A673 (cell line): ENCODE measurements around the gene TRIM8. TPM values are rescaled to one million over a fixed set of nuclear protein-coding genes. Genes with fewer than 3 reads are reported as not detected.

Experiments used
- BruUV-seq: library from RNA; stranded (reverse); fragments of 400-500 nt; replicated peaks from 2 replicates; lab custom pipeline; 2021; lab: Mats Ljungman, UMichigan
- CTCF ChIA-PET: fragments of 300-600 bp; sonication (Branson Sonifier 250); formaldehyde crosslinking; loops from one replicate; lab custom pipeline; 2022; ENCODE audit warnings: antibody characterized with exemption; lab: Charles Lee
- POLR2A ChIA-PET: fragments of 300-600 bp; sonication (Branson Sonifier 250); formaldehyde crosslinking; loops from one replicate; lab custom pipeline; 2022; ENCODE audit warnings: antibody characterized with exemption; ENCODE audit not compliant: low non-redundant PET; lab: Charles Lee
- DNase-seq: peaks from one replicate; pipeline ENCODE4 v3.0.0-alpha.2; 2015; ENCODE audit warnings: low spot score
- H3K27ac ChIP-seq: fragments of 200-600 bp; sonication (generic); 2 replicates; pipeline ENCODE4 v1.5.1; 2016; ENCODE audit warnings: mixed run types, low read depth, mild to moderate bottlenecking, mixed read lengths, antibody characterized with exemption, low read length; ENCODE audit not compliant: poor library complexity, severe bottlenecking
- H3K27me3 ChIP-seq: fragments of 200-600 bp; sonication (generic); replicated peaks from 2 replicates; pipeline ENCODE4 v1.6.1; 2017; ENCODE audit warnings: mixed run types, low read depth, mild to moderate bottlenecking, mixed read lengths, antibody characterized with exemption, low read length; ENCODE audit not compliant: insufficient read depth, poor library complexity
- H3K36me3 ChIP-seq: fragments of 200-600 bp; sonication (generic); 2 replicates; pipeline ENCODE4 v1.6.1; 2016; ENCODE audit warnings: mixed run types, mild to moderate bottlenecking, mixed read lengths, antibody characterized with exemption, low read length; ENCODE audit not compliant: insufficient read depth, poor library complexity, severe bottlenecking
- H3K4me1 ChIP-seq: fragments of 200-600 bp; sonication (generic); 2 replicates; pipeline ENCODE4 v1.6.1; 2017; ENCODE audit warnings: mixed run types, mild to moderate bottlenecking, mixed read lengths, antibody characterized with exemption, low read length; ENCODE audit not compliant: insufficient read depth, poor library complexity, severe bottlenecking
- H3K4me3 ChIP-seq: fragments of 200-600 bp; sonication (generic); 2 replicates; pipeline ENCODE4 v1.5.1; 2016; ENCODE audit warnings: low read depth, mixed run types, mild to moderate bottlenecking, mixed read lengths, low read length; ENCODE audit not compliant: poor library complexity, severe bottlenecking
- H3K9me3 ChIP-seq: fragments of 200-600 bp; sonication (generic); 2 replicates; pipeline ENCODE4 v1.6.1; 2016; ENCODE audit warnings: mixed run types, low read depth, mild to moderate bottlenecking, mixed read lengths, antibody characterized with exemption, low read length; ENCODE audit not compliant: poor library complexity, severe bottlenecking
- EZH2 ChIP-seq: fragments of 200-600 bp; sonication (generic); IDR thresholded peaks from 2 replicates; pipeline ENCODE4 v1.6.1; 2017; ENCODE audit warnings: borderline replicate concordance, low read depth, mild to moderate bottlenecking, mixed read lengths, antibody characterized with exemption, low read length; ENCODE audit not compliant: poor library complexity, severe bottlenecking
- intact Hi-C: fragments of 100-400 bp; cut with micrococcal nuclease; formaldehyde crosslinking; loops from one replicate; pipeline ENCODE4 v1.10.0; 2022; ENCODE audit not compliant: unreplicated experiment
- total RNA-seq: library from RNA; stranded (reverse); gene quantifications from 2 replicates; pipeline ENCODE4 v1.2.3, GENCODE V29; 2021
- TF ChIP-seq, protein P1 (sequence below): fragments of 300-800, 200-600 bp; sonication (generic); conservative IDR thresholded peaks from 2 replicates; pipeline ENCODE4 v1.5.1; 2017; ENCODE audit warnings: low read depth, mild to moderate bottlenecking, antibody characterized with exemption, low read length, moderate library complexity, mixed read lengths

The TRIM8 gene
- total RNA-seq, 1 experiment from 2014 or later: 29.4 TPM

DNA sequence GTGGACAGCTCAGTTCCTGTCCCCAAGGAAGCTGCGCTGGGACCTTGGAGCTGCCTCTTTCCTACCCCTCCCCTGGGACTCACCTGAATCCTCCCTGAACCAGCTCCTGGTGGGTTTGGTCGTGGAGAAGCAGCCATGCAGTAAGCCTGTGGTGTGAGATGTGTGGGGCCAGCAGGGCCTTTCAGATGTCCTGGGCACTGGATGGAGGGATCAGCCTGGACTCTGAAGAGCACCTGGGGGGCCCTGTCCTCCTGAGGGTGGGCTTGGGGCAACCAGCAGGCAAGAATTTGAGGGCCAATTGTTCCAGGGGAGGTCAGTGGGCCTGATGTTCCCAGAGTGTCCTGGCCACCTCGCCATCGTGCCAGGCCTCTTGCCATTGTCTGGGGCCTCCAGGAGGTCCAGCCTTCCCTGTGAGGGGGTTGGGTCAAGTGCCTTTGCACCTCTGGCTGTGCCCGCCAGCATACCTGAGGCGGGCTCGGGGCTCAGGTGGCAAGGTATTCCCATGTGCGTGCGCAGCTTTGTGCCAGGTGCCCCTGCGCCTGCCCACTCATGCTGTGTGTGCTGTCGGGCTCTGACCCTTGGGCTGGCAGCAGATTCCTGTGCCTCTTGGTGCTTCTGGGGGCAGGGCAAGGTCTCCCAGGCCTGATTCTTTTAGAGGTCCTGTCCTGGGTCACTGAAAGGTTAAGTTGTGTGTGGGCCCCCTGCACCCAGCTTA, 7.3 kb downstream of the TRIM8 start:
- BruUV-seq: no TSS peak
- no peak for TF ChIP-seq EZH2
- TF ChIP-seq, protein P1, sequence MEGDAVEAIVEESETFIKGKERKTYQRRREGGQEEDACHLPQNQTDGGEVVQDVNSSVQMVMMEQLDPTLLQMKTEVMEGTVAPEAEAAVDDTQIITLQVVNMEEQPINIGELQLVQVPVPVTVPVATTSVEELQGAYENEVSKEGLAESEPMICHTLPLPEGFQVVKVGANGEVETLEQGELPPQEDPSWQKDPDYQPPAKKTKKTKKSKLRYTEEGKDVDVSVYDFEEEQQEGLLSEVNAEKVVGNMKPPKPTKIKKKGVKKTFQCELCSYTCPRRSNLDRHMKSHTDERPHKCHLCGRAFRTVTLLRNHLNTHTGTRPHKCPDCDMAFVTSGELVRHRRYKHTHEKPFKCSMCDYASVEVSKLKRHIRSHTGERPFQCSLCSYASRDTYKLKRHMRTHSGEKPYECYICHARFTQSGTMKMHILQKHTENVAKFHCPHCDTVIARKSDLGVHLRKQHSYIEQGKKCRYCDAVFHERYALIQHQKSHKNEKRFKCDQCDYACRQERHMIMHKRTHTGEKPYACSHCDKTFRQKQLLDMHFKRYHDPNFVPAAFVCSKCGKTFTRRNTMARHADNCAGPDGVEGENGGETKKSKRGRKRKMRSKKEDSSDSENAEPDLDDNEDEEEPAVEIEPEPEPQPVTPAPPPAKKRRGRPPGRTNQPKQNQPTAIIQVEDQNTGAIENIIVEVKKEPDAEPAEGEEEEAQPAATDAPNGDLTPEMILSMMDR: no peak
- H3K27me3 ChIP-seq: no peaks in the 10 kb centered on the region
- POLR2A ChIA-PET: no interaction called here
- CTCF ChIA-PET: no interaction called here
- no peak for DNase-seq
- H3K27ac ChIP-seq: no peak overlapping the region
- H3K36me3 ChIP-seq: peaks cover 11% of the 10 kb centered on the region
- no peaks in the 10 kb centered on the region for H3K9me3 ChIP-seq
- intact Hi-C loops: no loop called here
- H3K4me1 ChIP-seq: peaks cover 10% of the 10 kb centered on the region
- no peak overlapping the region for H3K4me3 ChIP-seq

DNA sequence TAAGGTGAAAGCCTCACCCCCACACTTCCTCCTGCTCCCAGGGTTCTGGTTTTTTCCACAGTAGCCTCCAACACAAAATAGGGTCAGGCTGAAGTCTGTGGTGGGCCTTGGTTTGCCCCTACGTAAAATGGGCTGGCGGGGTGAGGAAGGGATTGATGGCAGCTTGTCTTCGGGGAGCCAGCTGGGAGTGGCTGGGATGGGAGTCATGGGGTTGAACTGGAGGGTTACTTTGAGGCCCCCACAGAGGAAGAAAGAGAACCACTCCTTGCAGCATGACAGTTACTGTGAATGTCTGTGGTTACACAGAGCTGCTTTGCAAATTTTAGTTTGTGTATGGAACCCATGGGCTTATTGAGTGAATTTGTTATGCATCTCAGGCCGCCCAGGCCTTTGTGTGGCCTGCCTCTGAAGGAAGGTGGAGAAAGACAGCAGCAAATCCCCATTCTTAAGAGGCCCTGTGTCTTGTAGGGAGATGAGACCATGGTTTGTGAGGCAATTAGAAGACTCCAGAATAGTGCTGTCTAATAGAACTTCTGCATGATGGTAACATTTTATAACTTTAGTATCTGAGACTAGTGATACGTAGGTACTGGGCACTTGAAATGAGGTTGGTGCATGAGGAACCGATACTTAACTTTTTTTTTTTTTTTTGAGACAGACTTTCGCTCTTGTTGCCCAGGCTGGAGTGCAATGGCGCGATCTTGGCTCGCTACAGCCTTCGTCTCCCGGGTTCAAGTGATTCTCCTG, 8.1 kb downstream of the TRIM8 start:
- Histone ChIP-seq H3K27ac (no peak overlapping the region), H3K9me3 (no peaks in the 10 kb centered on the region), H3K36me3 (peaks cover 17% of the 10 kb centered on the region), H3K4me1 (peaks cover 2% of the 10 kb centered on the region), H3K27me3 (no peaks in the 10 kb centered on the region), H3K4me3 (no peak overlapping the region)
- BruUV-seq: no TSS peak
- POLR2A ChIA-PET: no interaction called here
- intact Hi-C loops: no loop called here
- CTCF ChIA-PET: no interaction called here
- TF ChIP-seq, protein P1: no peak
- no peak for DNase-seq

DNA sequence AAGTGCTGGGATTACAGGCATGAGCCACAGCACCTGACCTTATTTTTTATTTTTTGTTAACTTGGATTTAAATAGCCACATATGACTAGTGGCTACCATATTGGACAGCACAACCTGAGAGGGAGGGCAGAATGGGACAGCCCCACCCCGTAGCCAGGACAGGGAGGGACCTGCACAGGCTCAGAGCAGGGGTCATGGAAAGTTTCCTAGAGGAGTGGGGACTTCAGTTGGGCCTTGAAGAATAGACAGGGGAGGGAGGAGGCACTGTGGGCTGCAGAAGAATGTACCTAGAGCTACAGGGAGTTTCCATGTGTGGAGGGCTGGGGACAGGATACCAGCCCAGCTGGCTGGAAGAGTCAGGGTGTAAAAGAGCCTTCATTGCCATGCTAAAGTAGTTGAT, 8.8 kb downstream of the TRIM8 start:
- no TSS peak for BruUV-seq
- Histone ChIP-seq H3K4me1 (no peaks in the 10 kb centered on the region), H3K36me3 (peaks cover 20% of the 10 kb centered on the region), H3K27me3 (no peaks in the 10 kb centered on the region), H3K4me3 (no peak overlapping the region), H3K9me3 (no peaks in the 10 kb centered on the region), H3K27ac (no peak overlapping the region)
- ChIA-PET CTCF (no interaction called here), POLR2A (no interaction called here)
- no peak for DNase-seq
- intact Hi-C loops: no loop called here
- TF ChIP-seq EZH2: no peak
- TF ChIP-seq, protein P1: no peak
